ENCODE data around the gene ST6GALNAC1. TPM values are rescaled to one million over a fixed set of nuclear protein-coding genes. Genes with fewer than 3 reads are reported as not detected.

Gene ST6GALNAC1
- total and polyA plus RNA-seq, 2 of the 13 experiments (the other 11 are each of a cell fraction or from before 2014, with no cell fraction given): not detected

GRCh38 chr17:76612977-76613851, 30.3 kb downstream of the ST6GALNAC1 start (continued):
- TF ChIP-seq ZNF574 (CRISPR knock-in tag; IDR thresholded peaks at IDR 0.05) (peak; percentile 44; the same call in 1 of the 2 replicates), SRF (IDR thresholded peaks at IDR 0.05; ENCODE audit: low read depth, low read length) (0 out of 2 replicates have a peak, but pooled peaks have one; percentile 16), ZNF326 (CRISPR knock-in tag; IDR thresholded peaks at IDR 0.05; ENCODE audit: borderline replicate concordance) (no peak), KLF15 (CRISPR knock-in tag; IDR thresholded peaks at IDR 0.05; ENCODE audit: borderline replicate concordance) (no peak), SSRP1 (CRISPR knock-in tag; IDR thresholded peaks at IDR 0.05) (no peak), NKX3-1 (CRISPR knock-in tag; IDR thresholded peaks at IDR 0.05) (no peak), MED1 (CRISPR knock-in tag; IDR thresholded peaks at IDR 0.05) (no peak), ZNF883 (CRISPR knock-in tag; IDR thresholded peaks at IDR 0.05; ENCODE audit: not compliant biosample characterization) (no peak), ZNF703 (CRISPR knock-in tag; IDR thresholded peaks at IDR 0.05; ENCODE audit: borderline replicate concordance) (no peak), MIER2 (CRISPR knock-in tag; IDR thresholded peaks at IDR 0.05) (no peak), YEATS4 (CRISPR knock-in tag; IDR thresholded peaks at IDR 0.05; ENCODE audit: borderline replicate concordance) (no peak; the same call in 1 of the 2 replicates), KMT2B (CRISPR knock-in tag; IDR thresholded peaks at IDR 0.05) (no peak), MAFK (conservative IDR thresholded peaks at IDR 0.05 in 1 of 2, IDR thresholded peaks at IDR 0.05 in 1 of 2; ENCODE audit: low read length in 2 of 2) (no peak), ZMYM3 (CRISPR knock-in tag; IDR thresholded peaks at IDR 0.05) (no peak), ZNF205 (CRISPR knock-in tag; IDR thresholded peaks at IDR 0.05) (no peak), ZNF225 (CRISPR knock-in tag; IDR thresholded peaks at IDR 0.05) (peak; percentile 53; the same call in 1 of the 2 replicates), ZNF383 (CRISPR knock-in tag; IDR thresholded peaks at IDR 0.05; ENCODE audit: borderline replicate concordance) (no peak), JDP2 (CRISPR knock-in tag; IDR thresholded peaks at IDR 0.05; ENCODE audit: borderline replicate concordance) (no peak), ZNF562 (CRISPR knock-in tag; IDR thresholded peaks at IDR 0.05; ENCODE audit: borderline replicate concordance) (no peak), NR1H2 (CRISPR knock-in tag; IDR thresholded peaks at IDR 0.05; ENCODE audit: borderline replicate concordance, low read depth) (no peak), ZNF12 (CRISPR knock-in tag; IDR thresholded peaks at IDR 0.05) (no peak), ZBTB38 (CRISPR knock-in tag; IDR thresholded peaks at IDR 0.05) (peak; percentile 46; the same call in 1 of the 2 replicates), ZBTB37 (CRISPR knock-in tag; IDR thresholded peaks at IDR 0.05) (0 out of 2 replicates have a peak, but pooled peaks have one; percentile 10), ZNF607 (CRISPR knock-in tag; IDR thresholded peaks at IDR 0.05; ENCODE audit: borderline replicate concordance) (no peak), MBNL3 (CRISPR knock-in tag; conservative IDR thresholded peaks at IDR 0.05) (no peak), HHEX (CRISPR knock-in tag; IDR thresholded peaks at IDR 0.05) (no peak), ZNF3 (CRISPR knock-in tag; IDR thresholded peaks at IDR 0.05) (no peak), HDAC6 (IDR thresholded peaks at IDR 0.05; ENCODE audit: low read depth, low read length) (no peak), ZNF10 (CRISPR knock-in tag; IDR thresholded peaks at IDR 0.05; ENCODE audit: borderline replicate concordance, low read depth) (no peak)

All from HepG2 (cell line).